ENCODE measurements around the gene AKR1B1.
A peak's percentile ranks its signal among the peaks of the same experiment; 100 is the strongest.

The AKR1B1 gene

DNA sequence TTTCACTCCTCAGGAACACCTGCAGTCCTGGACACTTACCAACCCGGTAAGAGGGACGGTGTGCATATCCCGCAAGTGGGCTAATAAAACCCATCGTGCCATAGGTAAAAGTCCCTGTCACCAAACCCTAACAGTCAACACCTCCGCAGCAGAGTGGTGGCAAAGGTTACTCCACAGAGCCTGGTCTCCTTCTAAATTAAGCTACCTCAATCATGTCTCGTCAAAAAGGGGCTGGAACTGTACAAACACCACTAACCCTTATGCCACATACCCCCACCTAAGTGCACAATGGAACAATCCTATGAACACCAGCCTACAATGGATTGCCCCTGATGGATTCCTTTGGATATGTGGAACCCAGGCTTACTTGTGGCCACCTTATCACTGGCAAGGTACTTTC, 9.6 kb upstream of the AKR1B1 start:
- DNase-seq = no peak
- H2BK5ac ChIP-seq (ENCODE audit: low read depth, low read length, poor library complexity, severe bottlenecking) = no peak overlapping the region
- H2BK12ac ChIP-seq (ENCODE audit: low read length in 2 of 2) = no peak overlapping the region
- no peak overlapping the region for H3K9ac ChIP-seq (ENCODE audit: low read length)
- H3K36me3 ChIP-seq (ENCODE audit: control insufficient read depth in 1 of 2, insufficient read depth in 2 of 2, low read depth in 1 of 2, low read length in 2 of 2) = no peaks in the 10 kb centered on the region
- H4K91ac ChIP-seq (ENCODE audit: low read length) = no peak overlapping the region
- no peaks in the 10 kb centered on the region for H3K79me1 ChIP-seq (replicated peaks; ENCODE audit: low read length, poor library complexity, severe bottlenecking)
- H3K4ac ChIP-seq (ENCODE audit: low read depth in 1 of 2, low read length in 2 of 2) = no peak overlapping the region
- no peak overlapping the region for H3K18ac ChIP-seq (ENCODE audit: low read depth in 1 of 2, low read length in 2 of 2)
- WGBS = 89% methylated on average over 6 of the region's 6 CpGs
- no peaks in the 10 kb centered on the region for H3K27me3 ChIP-seq (ENCODE audit: control insufficient read depth in 1 of 2, insufficient read depth in 1 of 2, low read length in 2 of 2)
- no peak overlapping the region for H3K4me3 ChIP-seq (ENCODE audit: insufficient read depth in 1 of 2, low read depth in 1 of 2, low read length in 2 of 2)
- no peak overlapping the region for H2AFZ ChIP-seq (ENCODE audit: low read depth, low read length)
- peaks cover 17% of the 10 kb centered on the region for H3K9me3 ChIP-seq (ENCODE audit: control insufficient read depth, low read length)
- peak overlapping the region; percentile 17 for H2AK5ac ChIP-seq (ENCODE audit: low read length, severe bottlenecking)
- no peak overlapping the region for H3K14ac ChIP-seq (ENCODE audit: low read length in 2 of 2)
- H3K23ac ChIP-seq (ENCODE audit: low read length in 2 of 2) = no peak overlapping the region
- H2BK15ac ChIP-seq (ENCODE audit: low read depth, poor library complexity, severe bottlenecking) = no peak overlapping the region
- peaks cover 3% of the 10 kb centered on the region for H3K4me1 ChIP-seq (ENCODE audit: control insufficient read depth, insufficient read depth, low read depth, low read length)
- no peak overlapping the region for H3K27ac ChIP-seq (ENCODE audit: low read length, poor library complexity, severe bottlenecking)
- H4K8ac ChIP-seq (ENCODE audit: low read length) = peak overlapping the region; percentile 29
- H2BK120ac ChIP-seq (ENCODE audit: low read depth, low read length) = no peak overlapping the region
- no peak overlapping the region for H3K4me2 ChIP-seq (ENCODE audit: low read length, poor library complexity, severe bottlenecking)

GRCh38 chr7:134468054-134468453, 9.2 kb upstream of the AKR1B1 start:
- 97% methylated on average over 6 of the region's 6 CpGs for WGBS
- Histone ChIP-seq H4K8ac (ENCODE audit: low read length) (no peak overlapping the region), H3K27ac (ENCODE audit: low read length, poor library complexity, severe bottlenecking) (no peak overlapping the region), H3K4me2 (ENCODE audit: low read length, poor library complexity, severe bottlenecking) (no peak overlapping the region), H3K79me1 (replicated peaks; ENCODE audit: low read length, poor library complexity, severe bottlenecking) (peaks cover under 1% of the 10 kb centered on the region), H3K27me3 (ENCODE audit: control insufficient read depth in 1 of 2, insufficient read depth in 1 of 2, low read length in 2 of 2) (no peaks in the 10 kb centered on the region), H3K4me1 (ENCODE audit: control insufficient read depth, insufficient read depth, low read depth, low read length) (peaks cover 6% of the 10 kb centered on the region), H3K23ac (ENCODE audit: low read length in 2 of 2) (no peak overlapping the region), H2AK5ac (ENCODE audit: low read length, severe bottlenecking) (peak overlapping the region; percentile 17), H2AFZ (ENCODE audit: low read depth, low read length) (no peak overlapping the region), H3K36me3 (ENCODE audit: control insufficient read depth in 1 of 2, insufficient read depth in 2 of 2, low read depth in 1 of 2, low read length in 2 of 2) (no peaks in the 10 kb centered on the region), H4K91ac (ENCODE audit: low read length) (no peak overlapping the region), H3K9me3 (ENCODE audit: control insufficient read depth, low read length) (peaks cover 17% of the 10 kb centered on the region), H2BK12ac (ENCODE audit: low read length in 2 of 2) (no peak overlapping the region), H3K18ac (ENCODE audit: low read depth in 1 of 2, low read length in 2 of 2) (no peak overlapping the region), H3K14ac (ENCODE audit: low read length in 2 of 2) (no peak overlapping the region), H2BK120ac (ENCODE audit: low read depth, low read length) (no peak overlapping the region), H2BK5ac (ENCODE audit: low read depth, low read length, poor library complexity, severe bottlenecking) (no peak overlapping the region), H3K4ac (ENCODE audit: low read depth in 1 of 2, low read length in 2 of 2) (no peak overlapping the region), H2BK15ac (ENCODE audit: low read depth, poor library complexity, severe bottlenecking) (no peak overlapping the region), H3K9ac (ENCODE audit: low read length) (no peak overlapping the region), H3K4me3 (ENCODE audit: insufficient read depth in 1 of 2, low read depth in 1 of 2, low read length in 2 of 2) (no peak overlapping the region)
- DNase-seq = no peak

- H3K27ac ChIP-seq (ENCODE audit: low read length, poor library complexity, severe bottlenecking) = no peak overlapping the region
- no peak overlapping the region for H2BK120ac ChIP-seq (ENCODE audit: low read depth, low read length)
- H2AK5ac ChIP-seq (ENCODE audit: low read length, severe bottlenecking) = no peak overlapping the region
- 91% methylated on average over 3 of the region's 6 CpGs for WGBS
- H3K4me2 ChIP-seq (ENCODE audit: low read length, poor library complexity, severe bottlenecking) = no peak overlapping the region
- H3K9me3 ChIP-seq (ENCODE audit: control insufficient read depth, low read length) = peaks cover 15% of the 10 kb centered on the region
- no peak overlapping the region for H4K91ac ChIP-seq (ENCODE audit: low read length)
- H3K9ac ChIP-seq (ENCODE audit: low read length) = no peak overlapping the region
- H3K4me3 ChIP-seq (ENCODE audit: insufficient read depth in 1 of 2, low read depth in 1 of 2, low read length in 2 of 2) = no peak overlapping the region
- H3K23ac ChIP-seq (ENCODE audit: low read length in 2 of 2) = no peak overlapping the region
- H3K14ac ChIP-seq (ENCODE audit: low read length in 2 of 2) = no peak overlapping the region
- no peak overlapping the region for H3K4ac ChIP-seq (ENCODE audit: low read depth in 1 of 2, low read length in 2 of 2)
- no peak for DNase-seq
- H3K27me3 ChIP-seq (ENCODE audit: control insufficient read depth in 1 of 2, insufficient read depth in 1 of 2, low read length in 2 of 2) = no peaks in the 10 kb centered on the region
- no peak overlapping the region for H2AFZ ChIP-seq (ENCODE audit: low read depth, low read length)
- peaks cover 13% of the 10 kb centered on the region for H3K4me1 ChIP-seq (ENCODE audit: control insufficient read depth, insufficient read depth, low read depth, low read length)
- no peak overlapping the region for H4K8ac ChIP-seq (ENCODE audit: low read length)
- H3K18ac ChIP-seq (ENCODE audit: low read depth in 1 of 2, low read length in 2 of 2) = no peak overlapping the region
- no peak overlapping the region for H2BK15ac ChIP-seq (ENCODE audit: low read depth, poor library complexity, severe bottlenecking)
- H2BK5ac ChIP-seq (ENCODE audit: low read depth, low read length, poor library complexity, severe bottlenecking) = no peak overlapping the region
- peaks cover 2% of the 10 kb centered on the region for H3K79me1 ChIP-seq (replicated peaks; ENCODE audit: low read length, poor library complexity, severe bottlenecking)
- H2BK12ac ChIP-seq (ENCODE audit: low read length in 2 of 2) = no peak overlapping the region
- no peaks in the 10 kb centered on the region for H3K36me3 ChIP-seq (ENCODE audit: control insufficient read depth in 1 of 2, insufficient read depth in 2 of 2, low read depth in 1 of 2, low read length in 2 of 2)
Observed at GRCh38 chr7:134465491-134465890, 6.6 kb upstream of the AKR1B1 start.

DNA sequence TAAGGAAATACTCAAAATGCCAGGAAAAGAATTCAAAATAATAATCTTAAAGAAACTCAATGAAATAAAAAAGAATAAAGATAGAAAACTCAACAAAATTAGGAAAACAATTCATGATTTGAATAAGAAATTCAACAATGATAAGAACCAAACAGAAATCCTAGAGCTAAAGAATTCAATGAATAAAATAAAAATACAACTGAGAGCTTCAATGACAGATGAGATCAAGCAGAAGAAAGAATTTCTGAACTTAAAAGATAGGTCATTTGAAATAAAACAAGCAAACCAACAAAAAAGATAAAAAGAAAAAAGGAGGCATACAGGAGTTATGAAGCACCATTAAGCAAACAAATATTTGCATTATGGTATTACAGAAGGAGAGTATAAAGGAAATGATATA, 5.6 kb upstream of the AKR1B1 start:
- Histone ChIP-seq H3K9ac (ENCODE audit: low read length) (no peak overlapping the region), H3K27ac (ENCODE audit: low read length, poor library complexity, severe bottlenecking) (no peak overlapping the region), H2BK5ac (ENCODE audit: low read depth, low read length, poor library complexity, severe bottlenecking) (no peak overlapping the region), H3K36me3 (ENCODE audit: control insufficient read depth in 1 of 2, insufficient read depth in 2 of 2, low read depth in 1 of 2, low read length in 2 of 2) (no peaks in the 10 kb centered on the region), H3K18ac (ENCODE audit: low read depth in 1 of 2, low read length in 2 of 2) (no peak overlapping the region), H3K4ac (ENCODE audit: low read depth in 1 of 2, low read length in 2 of 2) (no peak overlapping the region), H3K23ac (ENCODE audit: low read length in 2 of 2) (no peak overlapping the region), H3K79me1 (replicated peaks; ENCODE audit: low read length, poor library complexity, severe bottlenecking) (peaks cover 2% of the 10 kb centered on the region), H2BK15ac (ENCODE audit: low read depth, poor library complexity, severe bottlenecking) (no peak overlapping the region), H3K14ac (ENCODE audit: low read length in 2 of 2) (no peak overlapping the region), H4K91ac (ENCODE audit: low read length) (no peak overlapping the region), H3K4me1 (ENCODE audit: control insufficient read depth, insufficient read depth, low read depth, low read length) (peaks cover 13% of the 10 kb centered on the region), H2BK120ac (ENCODE audit: low read depth, low read length) (no peak overlapping the region), H4K8ac (ENCODE audit: low read length) (no peak overlapping the region), H2BK12ac (ENCODE audit: low read length in 2 of 2) (no peak overlapping the region), H3K27me3 (ENCODE audit: control insufficient read depth in 1 of 2, insufficient read depth in 1 of 2, low read length in 2 of 2) (no peaks in the 10 kb centered on the region), H3K4me3 (ENCODE audit: insufficient read depth in 1 of 2, low read depth in 1 of 2, low read length in 2 of 2) (no peak overlapping the region), H2AFZ (ENCODE audit: low read depth, low read length) (no peak overlapping the region), H3K9me3 (ENCODE audit: control insufficient read depth, low read length) (peaks cover 15% of the 10 kb centered on the region), H3K4me2 (ENCODE audit: low read length, poor library complexity, severe bottlenecking) (no peak overlapping the region), H2AK5ac (ENCODE audit: low read length, severe bottlenecking) (no peak overlapping the region)
- no peak for DNase-seq
